GM12878 (cell line): ENCODE measurements around the gene IL22.

ENCODE experiments used
- CREM ChIP-seq: IDR thresholded peaks from 2 replicates; pipeline ENCODE4 v1.6.1; 2014; ENCODE audit warnings: antibody characterized with exemption, low read depth
- NFYA ChIP-seq: IDR thresholded peaks from 2 replicates; pipeline ENCODE4 v1.6.1; 2011; ENCODE audit warnings: low read depth, mild to moderate bottlenecking, low read length, improper control_type of control experiment, borderline replicate concordance
- TF ChIP-seq, protein P1 (sequence below): IDR thresholded peaks from 2 replicates; pipeline ENCODE4 v1.6.1; 2012; ENCODE audit warnings: low read length, inconsistent platforms
- TF ChIP-seq, protein P2 (sequence below): fragments of 450-650 bp; formaldehyde crosslinking; IDR thresholded peaks from 2 replicates; pipeline ENCODE4 v1.4.0; 2022; ENCODE audit warnings: mild to moderate bottlenecking, moderate library complexity
- TF ChIP-seq, protein P3 (sequence below): IDR thresholded peaks from 2 replicates; pipeline ENCODE4 v1.6.1; 2012; ENCODE audit warnings: low read depth, low read length, improper control_type of control experiment

DNA sequence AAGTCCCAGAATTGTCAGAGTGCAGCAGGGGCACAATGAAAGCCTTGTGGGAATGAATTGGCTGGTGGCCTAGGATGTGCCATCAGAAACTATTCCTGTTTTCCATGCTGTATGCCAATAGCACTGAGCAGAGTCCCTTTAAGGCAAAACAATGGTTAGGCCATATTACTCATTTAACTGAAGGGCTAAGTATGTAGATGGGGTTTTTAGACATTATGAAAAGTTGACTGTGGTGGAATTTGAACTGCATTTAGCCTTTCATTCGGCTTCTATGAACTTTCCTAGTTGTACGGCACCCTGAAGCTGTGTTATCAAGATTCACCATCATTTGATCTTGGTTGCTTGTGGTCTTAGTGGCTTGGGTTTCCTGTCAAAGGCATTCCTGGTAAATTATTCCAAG lies 52.5 kb downstream of the IL22 start:
- TF ChIP-seq, protein P1, sequence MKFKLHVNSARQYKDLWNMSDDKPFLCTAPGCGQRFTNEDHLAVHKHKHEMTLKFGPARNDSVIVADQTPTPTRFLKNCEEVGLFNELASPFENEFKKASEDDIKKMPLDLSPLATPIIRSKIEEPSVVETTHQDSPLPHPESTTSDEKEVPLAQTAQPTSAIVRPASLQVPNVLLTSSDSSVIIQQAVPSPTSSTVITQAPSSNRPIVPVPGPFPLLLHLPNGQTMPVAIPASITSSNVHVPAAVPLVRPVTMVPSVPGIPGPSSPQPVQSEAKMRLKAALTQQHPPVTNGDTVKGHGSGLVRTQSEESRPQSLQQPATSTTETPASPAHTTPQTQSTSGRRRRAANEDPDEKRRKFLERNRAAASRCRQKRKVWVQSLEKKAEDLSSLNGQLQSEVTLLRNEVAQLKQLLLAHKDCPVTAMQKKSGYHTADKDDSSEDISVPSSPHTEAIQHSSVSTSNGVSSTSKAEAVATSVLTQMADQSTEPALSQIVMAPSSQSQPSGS: no peak
- TF ChIP-seq CREM (no peak), NFYA (no peak)
- TF ChIP-seq, protein P2, sequence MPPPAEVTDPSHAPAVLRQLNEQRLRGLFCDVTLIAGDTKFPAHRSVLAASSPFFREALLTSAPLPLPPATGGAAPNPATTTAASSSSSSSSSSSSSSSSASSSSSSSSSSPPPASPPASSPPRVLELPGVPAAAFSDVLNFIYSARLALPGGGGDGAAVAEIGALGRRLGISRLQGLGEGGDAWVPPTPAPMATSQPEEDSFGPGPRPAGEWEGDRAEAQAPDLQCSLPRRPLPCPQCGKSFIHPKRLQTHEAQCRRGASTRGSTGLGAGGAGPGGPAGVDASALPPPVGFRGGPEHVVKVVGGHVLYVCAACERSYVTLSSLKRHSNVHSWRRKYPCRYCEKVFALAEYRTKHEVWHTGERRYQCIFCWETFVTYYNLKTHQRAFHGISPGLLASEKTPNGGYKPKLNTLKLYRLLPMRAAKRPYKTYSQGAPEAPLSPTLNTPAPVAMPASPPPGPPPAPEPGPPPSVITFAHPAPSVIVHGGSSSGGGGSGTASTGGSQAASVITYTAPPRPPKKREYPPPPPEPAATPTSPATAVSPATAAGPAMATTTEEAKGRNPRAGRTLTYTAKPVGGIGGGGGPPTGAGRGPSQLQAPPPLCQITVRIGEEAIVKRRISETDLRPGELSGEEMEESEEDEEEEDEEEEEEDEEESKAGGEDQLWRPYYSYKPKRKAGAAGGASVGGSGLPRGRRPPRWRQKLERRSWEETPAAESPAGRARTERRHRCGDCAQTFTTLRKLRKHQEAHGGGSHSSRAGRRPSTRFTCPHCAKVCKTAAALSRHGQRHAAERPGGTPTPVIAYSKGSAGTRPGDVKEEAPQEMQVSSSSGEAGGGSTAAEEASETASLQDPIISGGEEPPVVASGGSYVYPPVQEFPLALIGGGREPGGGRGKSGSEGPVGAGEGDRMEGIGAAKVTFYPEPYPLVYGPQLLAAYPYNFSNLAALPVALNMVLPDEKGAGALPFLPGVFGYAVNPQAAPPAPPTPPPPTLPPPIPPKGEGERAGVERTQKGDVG (CRISPR knock-in tag): no peak
- TF ChIP-seq, protein P3, sequence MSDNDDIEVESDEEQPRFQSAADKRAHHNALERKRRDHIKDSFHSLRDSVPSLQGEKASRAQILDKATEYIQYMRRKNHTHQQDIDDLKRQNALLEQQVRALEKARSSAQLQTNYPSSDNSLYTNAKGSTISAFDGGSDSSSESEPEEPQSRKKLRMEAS: no peak
